ENCODE measurements around the gene JTB.

Gene JTB

GRCh38 chr1:153932156-153933131, 45.0 kb downstream of the JTB start:
- DNase-seq (ENCODE audit: low spot score), result no peak

GRCh38 chr1:153929981-153930948, 47.2 kb downstream of the JTB start:
- DNase-seq (ENCODE audit: low spot score), result no peak

- DNase-seq (ENCODE audit: low spot score), result no peak
Observed at GRCh38 chr1:153929426-153929825, 48.0 kb downstream of the JTB start.

GRCh38 chr1:153928791-153929341, 48.6 kb downstream of the JTB start:
- peak; percentile 93 for DNase-seq (ENCODE audit: low spot score)

- DNase-seq (ENCODE audit: low spot score), result no peak
Observed at GRCh38 chr1:153928245-153928644, 49.2 kb downstream of the JTB start.

GRCh38 chr1:153926405-153926804, 51.1 kb downstream of the JTB start:
- DNase-seq (ENCODE audit: low spot score), result no peak

Measured in putamen (tissue), 1 donor.